Loucy (cell line): ENCODE measurements around the gene ANKRD13A.

Experiments
- H2AFZ ChIP-seq: fragments of 200-600 bp; sonication (generic); 2 replicates; pipeline ENCODE4 v1.6.0; 2016; ENCODE audit warnings: antibody characterized with exemption, mild to moderate bottlenecking, low read length, moderate library complexity
- H3F3A ChIP-seq: fragments of 200-600 bp; 2 replicates; pipeline ENCODE4 v1.6.0; 2016; ENCODE audit warnings: antibody characterized with exemption, low read depth, mild to moderate bottlenecking
- H3K27me3 ChIP-seq: fragments of 200-600 bp; sonication (generic); 2 replicates; pipeline ENCODE4 v1.6.1; 2014; ENCODE audit warnings: low read length, mild to moderate bottlenecking; ENCODE audit not compliant: insufficient read depth, poor library complexity, severe bottlenecking
- H3K36me3 ChIP-seq: fragments of 200-600 bp; sonication (generic); 2 replicates; pipeline ENCODE4 v1.6.1; 2016; ENCODE audit warnings: low read length; ENCODE audit not compliant: insufficient read depth
- H3K4me1 ChIP-seq: fragments of 200-600 bp; sonication (generic); 2 replicates; pipeline ENCODE4 v1.5.1; 2014; ENCODE audit warnings: low read length, mild to moderate bottlenecking; ENCODE audit not compliant: insufficient read depth, poor library complexity, severe bottlenecking
- H3K4me2 ChIP-seq: fragments of 200-600 bp; sonication (generic); 2 replicates; pipeline ENCODE4 v1.6.0; 2014; ENCODE audit warnings: antibody characterized with exemption, low read length, low read depth, mild to moderate bottlenecking; ENCODE audit not compliant: poor library complexity, severe bottlenecking
- H3K4me3 ChIP-seq: fragments of 200-600 bp; sonication (generic); 2 replicates; pipeline ENCODE4 v1.5.1; 2014; ENCODE audit warnings: low read length, mild to moderate bottlenecking, mixed read lengths; ENCODE audit not compliant: poor library complexity, severe bottlenecking
- H3K79me2 ChIP-seq: fragments of 200-600 bp; sonication (generic); 2 replicates; pipeline ENCODE4 v1.6.1; 2014; ENCODE audit warnings: low read length; ENCODE audit not compliant: insufficient read depth
- H3K9ac ChIP-seq: fragments of 200-600 bp; sonication (generic); 2 replicates; pipeline ENCODE4 v1.6.0; 2014; ENCODE audit warnings: mild to moderate bottlenecking, low read depth, low read length, moderate library complexity; ENCODE audit not compliant: poor library complexity, severe bottlenecking
- H3K9me2 ChIP-seq: fragments of 200-600 bp; sonication (generic); replicated peaks from 2 replicates; pipeline ENCODE4 v1.6.1; 2016; ENCODE audit warnings: low read depth, low read length, mixed read lengths
- H3K9me3 ChIP-seq: fragments of 200-600 bp; sonication (generic); 2 replicates; pipeline ENCODE4 v1.6.1; 2014; ENCODE audit warnings: mild to moderate bottlenecking, antibody characterized with exemption, low read length, low read depth; ENCODE audit not compliant: insufficient read depth
- H4K20me1 ChIP-seq: fragments of 200-600 bp; sonication (generic); 2 replicates; pipeline ENCODE4 v1.6.0; 2014; ENCODE audit warnings: antibody characterized with exemption, low read length, mild to moderate bottlenecking; ENCODE audit not compliant: insufficient read depth, poor library complexity, severe bottlenecking
- EZH2phosphoT487 ChIP-seq: fragments of 200-600 bp; IDR thresholded peaks from 2 replicates; pipeline ENCODE4 v1.6.1; 2018; ENCODE audit warnings: antibody characterized with exemption, mild to moderate bottlenecking, moderate library complexity, borderline replicate concordance
- TF ChIP-seq, protein P1 (sequence below): fragments of 200-600 bp; sonication (generic); conservative IDR thresholded peaks from 2 replicates; pipeline ENCODE4 v1.5.1; 2014; ENCODE audit warnings: mild to moderate bottlenecking, antibody characterized with exemption, low read length

The ANKRD13A gene

DNA sequence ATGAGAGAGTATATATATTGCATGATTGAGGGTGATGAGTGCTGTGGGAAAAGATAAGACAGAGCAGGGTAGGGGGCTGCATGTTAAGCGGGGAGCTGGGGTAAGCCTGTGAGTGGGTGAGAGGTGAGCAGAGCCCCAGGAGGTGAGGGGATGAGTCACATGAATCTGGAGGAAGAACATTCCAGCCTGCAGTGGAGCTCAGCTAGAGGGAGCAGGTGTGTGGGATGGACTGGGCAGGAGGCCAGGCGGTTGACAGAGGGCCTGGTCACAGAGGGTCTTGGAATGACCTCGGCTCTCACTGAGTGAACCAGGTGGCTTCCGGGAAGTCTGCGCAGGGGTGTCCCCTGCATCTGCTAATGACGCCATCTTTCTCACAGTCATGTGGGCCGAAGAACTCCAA is 47.5 kb upstream of the ANKRD13A start:
- Histone ChIP-seq H4K20me1 (no peaks in the 10 kb centered on the region), H3K4me3 (no peak overlapping the region), H3K9me3 (no peaks in the 10 kb centered on the region), H2AFZ (no peak overlapping the region), H3K9me2 (no peaks in the 10 kb centered on the region), H3K79me2 (no peaks in the 10 kb centered on the region), H3F3A (no peaks in the 10 kb centered on the region), H3K9ac (no peak overlapping the region), H3K27me3 (no peaks in the 10 kb centered on the region), H3K4me1 (peaks cover 10% of the 10 kb centered on the region), H3K36me3 (peaks cover 81% of the 10 kb centered on the region), H3K4me2 (no peak overlapping the region)
- no peak for TF ChIP-seq EZH2phosphoT487
- TF ChIP-seq, protein P1, sequence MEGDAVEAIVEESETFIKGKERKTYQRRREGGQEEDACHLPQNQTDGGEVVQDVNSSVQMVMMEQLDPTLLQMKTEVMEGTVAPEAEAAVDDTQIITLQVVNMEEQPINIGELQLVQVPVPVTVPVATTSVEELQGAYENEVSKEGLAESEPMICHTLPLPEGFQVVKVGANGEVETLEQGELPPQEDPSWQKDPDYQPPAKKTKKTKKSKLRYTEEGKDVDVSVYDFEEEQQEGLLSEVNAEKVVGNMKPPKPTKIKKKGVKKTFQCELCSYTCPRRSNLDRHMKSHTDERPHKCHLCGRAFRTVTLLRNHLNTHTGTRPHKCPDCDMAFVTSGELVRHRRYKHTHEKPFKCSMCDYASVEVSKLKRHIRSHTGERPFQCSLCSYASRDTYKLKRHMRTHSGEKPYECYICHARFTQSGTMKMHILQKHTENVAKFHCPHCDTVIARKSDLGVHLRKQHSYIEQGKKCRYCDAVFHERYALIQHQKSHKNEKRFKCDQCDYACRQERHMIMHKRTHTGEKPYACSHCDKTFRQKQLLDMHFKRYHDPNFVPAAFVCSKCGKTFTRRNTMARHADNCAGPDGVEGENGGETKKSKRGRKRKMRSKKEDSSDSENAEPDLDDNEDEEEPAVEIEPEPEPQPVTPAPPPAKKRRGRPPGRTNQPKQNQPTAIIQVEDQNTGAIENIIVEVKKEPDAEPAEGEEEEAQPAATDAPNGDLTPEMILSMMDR, result no peak

DNA sequence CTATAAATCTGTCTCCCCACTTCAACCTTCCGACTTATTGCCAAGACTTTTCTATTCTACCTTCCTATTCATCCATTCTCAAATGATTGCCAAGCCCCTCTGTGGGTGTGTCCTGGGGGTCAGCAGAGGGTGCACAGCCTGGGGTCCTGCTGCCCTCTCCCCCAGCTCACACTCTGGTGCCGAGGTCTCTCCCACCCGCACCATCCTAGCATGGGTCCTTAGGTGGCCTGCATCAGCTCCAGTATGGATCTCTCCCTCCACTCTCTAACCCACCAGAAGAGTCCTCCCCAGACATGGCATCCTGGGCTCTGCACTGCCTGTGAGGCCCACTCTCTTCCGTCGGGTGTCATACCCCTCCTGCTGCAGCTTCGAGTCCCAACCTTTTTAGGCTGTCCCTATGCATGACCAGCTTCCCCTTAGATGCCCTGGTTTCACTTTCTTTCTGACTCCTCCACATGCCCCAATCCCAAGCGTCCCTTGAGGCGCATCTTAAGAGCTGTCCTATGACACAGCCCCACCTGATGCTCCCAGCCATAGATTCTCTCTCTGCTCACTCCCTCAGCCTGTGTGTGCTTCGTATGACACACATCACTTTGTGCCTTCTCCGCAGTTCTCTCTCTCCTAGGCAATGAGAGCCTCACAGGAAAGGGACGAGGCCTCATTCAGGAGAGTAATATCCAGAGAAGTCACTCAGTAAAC is 46.9 kb upstream of the ANKRD13A start:
- peaks cover 6% of the 10 kb centered on the region for H3K4me1 ChIP-seq
- H3K36me3 ChIP-seq, result peaks cover 80% of the 10 kb centered on the region
- no peaks in the 10 kb centered on the region for H3F3A ChIP-seq

DNA sequence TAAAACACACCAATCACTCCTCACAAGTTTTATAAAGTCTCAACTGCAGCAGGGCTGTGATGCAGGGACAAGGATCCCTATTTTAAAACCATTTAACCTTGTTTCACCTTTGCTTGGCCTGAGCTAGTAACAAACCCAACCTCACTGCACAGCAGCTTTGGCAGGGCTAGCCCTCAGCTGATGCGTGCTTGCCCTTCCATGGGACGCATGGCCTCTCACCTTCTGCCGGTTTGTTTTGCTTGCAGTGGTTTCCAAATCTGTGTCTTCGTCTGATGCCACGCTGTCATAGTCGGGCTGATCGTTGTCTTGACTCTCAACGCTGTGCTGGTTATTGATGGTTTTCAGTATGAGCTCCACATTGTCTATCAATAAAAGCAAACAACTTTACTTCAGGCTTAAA is 46.4 kb upstream of the ANKRD13A start:
- Histone ChIP-seq H4K20me1 (no peaks in the 10 kb centered on the region), H3K79me2 (no peaks in the 10 kb centered on the region), H3K9ac (no peak overlapping the region), H3K27me3 (no peaks in the 10 kb centered on the region), H3F3A (no peaks in the 10 kb centered on the region), H3K4me2 (no peak overlapping the region), H2AFZ (no peak overlapping the region), H3K9me2 (no peaks in the 10 kb centered on the region), H3K4me3 (no peak overlapping the region), H3K4me1 (peaks cover under 1% of the 10 kb centered on the region), H3K9me3 (no peaks in the 10 kb centered on the region), H3K36me3 (peaks cover 74% of the 10 kb centered on the region)
- TF ChIP-seq EZH2phosphoT487, result no peak
- TF ChIP-seq, protein P1, result no peak

More for the DNA sequence above, 46.9 kb upstream of the ANKRD13A start:
- H3K4me2 ChIP-seq, result no peak overlapping the region
- H4K20me1 ChIP-seq, result no peaks in the 10 kb centered on the region
- no peak overlapping the region for H3K4me3 ChIP-seq
- no peak overlapping the region for H3K9ac ChIP-seq
- H2AFZ ChIP-seq, result no peak overlapping the region
- no peaks in the 10 kb centered on the region for H3K79me2 ChIP-seq
- TF ChIP-seq, protein P1, result no peak
- H3K9me2 ChIP-seq, result no peaks in the 10 kb centered on the region
- no peaks in the 10 kb centered on the region for H3K9me3 ChIP-seq
- no peaks in the 10 kb centered on the region for H3K27me3 ChIP-seq
